HCT116 (cell line): ENCODE data around the gene NMRAL1. TPM values are rescaled to one million over a fixed set of nuclear protein-coding genes. Genes with fewer than 3 reads are reported as not detected.

Experiments
- ATAC-seq: fragments of 200-7000 bp; cut with Tn5 transposase; 2 replicates; pipeline ENCODE4 v1.9.1; 2020; ENCODE audit warnings: mild to moderate bottlenecking, moderate library complexity
- BruUV-seq: library from RNA; stranded (reverse); fragments of 400-500 nt; replicated peaks from 2 replicates; lab custom pipeline; 2021; lab: Mats Ljungman, UMichigan
- CTCF ChIA-PET: fragments of 300-600 bp; sonication (Branson Sonifier 250); formaldehyde crosslinking; loops from one replicate; lab custom pipeline; 2021; ENCODE audit warnings: antibody characterized with exemption; lab: Charles Lee
- POLR2A ChIA-PET: fragments of 300-600, 350-600 bp; sonication (Branson Sonifier 250); formaldehyde crosslinking; loops from one replicate; lab custom pipeline; 2021; ENCODE audit warnings: antibody characterized with exemption; lab: Charles Lee
- RAD21 ChIA-PET, 2 experiments: fragments of 300-600 bp; sonication (Branson Sonifier 250); formaldehyde crosslinking; loops; one replicate each; lab custom pipeline; 2023; ENCODE audit warnings: low total read pairs in 2 of 2; ENCODE audit not compliant: uncharacterized antibody in 2 of 2, unreplicated experiment in 2 of 2, low non-redundant PET in 1 of 2; lab: Charles Lee
- DNase-seq: peaks from one replicate; pipeline ENCODE4 v3.0.0-alpha.2; 2010; ENCODE audit warnings: low read depth, low spot score
- H2AFZ ChIP-seq: fragments of 200-600 bp; shearing (Covaris generic), sonication (generic); 2 replicates; pipeline ENCODE4 v1.6.1; 2017; ENCODE audit warnings: low read depth, mixed run types, mixed read lengths, antibody characterized with exemption, low read length; ENCODE audit not compliant: poor library complexity, severe bottlenecking
- H3K27ac ChIP-seq: 2 replicates; pipeline ENCODE4 v1.5.1; 2012; ENCODE audit warnings: low read depth, low read length
- H3K27me3 ChIP-seq: fragments of 200-600 bp; sonication (generic); 2 replicates; pipeline ENCODE4 v1.6.1; 2016; ENCODE audit warnings: mixed run types, low read length, mixed read lengths; ENCODE audit not compliant: insufficient read depth
- H3K36me3 ChIP-seq, 2 experiments: fragments of 200-500 bp in 1 of 2; fragments of 200-600 bp in 1 of 2; sonication (Bioruptor generic) in 1 of 2; sonication (generic) in 1 of 2; 2 replicates each; pipeline versions ENCODE4 v1.5.1 to v1.6.1; 2014 to 2016; ENCODE audit warnings: low read length in 2 of 2, inconsistent platforms in 1 of 2, mixed read lengths in 1 of 2, mixed run types in 1 of 2; ENCODE audit not compliant: insufficient read depth in 2 of 2, control insufficient read depth in 1 of 2
- H3K4me1 ChIP-seq, 2 experiments: fragments of 200-600 bp in 1 of 2; sonication (generic) in 1 of 2; 2 replicates each; pipeline versions ENCODE4 v1.5.1 to v1.6.1; 2012 to 2017; ENCODE audit warnings: low read length in 2 of 2, inconsistent platforms in 1 of 2, mild to moderate bottlenecking in 1 of 2, mixed read lengths in 1 of 2, mixed run types in 1 of 2, moderate library complexity in 1 of 2; ENCODE audit not compliant: insufficient read depth in 2 of 2, control insufficient read depth in 1 of 2
- H3K4me2 ChIP-seq: fragments of 200-600 bp; sonication (generic); 2 replicates; pipeline ENCODE4 v1.6.1; 2017; ENCODE audit warnings: mixed run types, low read length, mixed read lengths
- H3K4me3 ChIP-seq, 2 experiments: fragments of 200-600 bp in 1 of 2; sonication (generic) in 1 of 2; replicated peaks in 1 of 2; 2 replicates each; pipeline ENCODE4 v1.5.1; 2011 to 2016; ENCODE audit warnings: low read length in 2 of 2, control low read depth in 1 of 2, low read depth in 1 of 2, mild to moderate bottlenecking in 1 of 2, mixed read lengths in 1 of 2, mixed run types in 1 of 2
- H3K79me2 ChIP-seq: fragments of 200-600 bp; sonication (generic); 2 replicates; pipeline ENCODE4 v1.6.1; 2017; ENCODE audit warnings: mild to moderate bottlenecking, mixed run types, low read length, moderate library complexity, mixed read lengths; ENCODE audit not compliant: insufficient read depth
- H3K9ac ChIP-seq: fragments of 200-600 bp; sonication (generic); 2 replicates; pipeline ENCODE4 v1.6.1; 2016; ENCODE audit warnings: low read length, mixed read lengths
- H3K9me2 ChIP-seq: fragments of 200-600 bp; sonication (generic), shearing (Covaris generic); 2 replicates; pipeline ENCODE4 v1.6.1; 2017; ENCODE audit warnings: mixed run types, mild to moderate bottlenecking, moderate library complexity; ENCODE audit not compliant: insufficient read depth
- H3K9me3 ChIP-seq, 2 experiments: fragments of 200-500 bp in 1 of 2; fragments of 200-600 bp in 1 of 2; sonication (Bioruptor generic) in 1 of 2; sonication (generic) in 1 of 2; 2 replicates each; pipeline ENCODE4 v1.6.1; 2014 to 2017; ENCODE audit warnings: low read length in 2 of 2, mixed read lengths in 2 of 2, inconsistent platforms in 1 of 2, low read depth in 1 of 2, mild to moderate bottlenecking in 1 of 2, mixed run types in 1 of 2, moderate library complexity in 1 of 2; ENCODE audit not compliant: control insufficient read depth in 1 of 2, insufficient read depth in 1 of 2
- H4K20me1 ChIP-seq: fragments of 200-600 bp; sonication (generic), shearing (Covaris generic); 2 replicates; pipeline ENCODE4 v1.6.1; 2017; ENCODE audit warnings: mixed run types, mild to moderate bottlenecking, moderate library complexity; ENCODE audit not compliant: insufficient read depth
- CBX3 ChIP-seq: IDR thresholded peaks from 2 replicates; pipeline ENCODE4 v1.6.1; 2012; ENCODE audit warnings: low read depth
- CEBPB ChIP-seq: IDR thresholded peaks from 2 replicates; pipeline ENCODE4 v1.6.1; 2012; ENCODE audit warnings: low read depth
- CTCF ChIP-seq, 3 experiments: fragments of 200-600 bp in 1 of 3; sonication (generic) in 1 of 3; IDR thresholded peaks in 2 of 3; conservative IDR thresholded peaks in 1 of 3; 2 replicates each; pipeline ENCODE4 v1.5.1; 2012 to 2017; ENCODE audit warnings: low read depth in 2 of 3, low read length in 2 of 3, antibody characterized with exemption in 1 of 3, borderline replicate concordance in 1 of 3, control low read depth in 1 of 3, mild to moderate bottlenecking in 1 of 3, mixed read lengths in 1 of 3, mixed run types in 1 of 3, moderate library complexity in 1 of 3; ENCODE audit not compliant: insufficient read depth in 1 of 3
- EGR1 ChIP-seq: IDR thresholded peaks from 2 replicates; pipeline ENCODE4 v1.6.1; 2012; ENCODE audit warnings: low read depth
- ELF1 ChIP-seq: IDR thresholded peaks from 2 replicates; pipeline ENCODE4 v1.6.1; 2012; ENCODE audit warnings: low read depth, borderline replicate concordance
- FOSL1 ChIP-seq: IDR thresholded peaks from 2 replicates; pipeline ENCODE4 v1.6.1; 2012; ENCODE audit warnings: low read depth
- JUND ChIP-seq: IDR thresholded peaks from 2 replicates; pipeline ENCODE4 v1.6.1; 2012
- POLR2A ChIP-seq: IDR thresholded peaks from 2 replicates; pipeline ENCODE4 v1.7.0; 2011; ENCODE audit warnings: borderline replicate concordance; ENCODE audit not compliant: insufficient read depth, insufficient read length; ENCODE audit errors: extremely low read depth
- POLR2AphosphoS5 ChIP-seq: IDR thresholded peaks from 2 replicates; pipeline ENCODE4 v1.6.1; 2011; ENCODE audit warnings: mild to moderate bottlenecking, low read depth, low read length, moderate library complexity
- RAD21 ChIP-seq: IDR thresholded peaks from 2 replicates; pipeline ENCODE4 v1.6.1; 2012; ENCODE audit warnings: low read depth, mild to moderate bottlenecking
- SIN3A ChIP-seq: IDR thresholded peaks from 2 replicates; pipeline ENCODE4 v1.6.1; 2012; ENCODE audit warnings: low read depth
- SRF ChIP-seq: IDR thresholded peaks from 2 replicates; pipeline ENCODE4 v1.6.1; 2012; ENCODE audit warnings: low read depth
- TCF7L2 ChIP-seq: IDR thresholded peaks from 2 replicates; pipeline ENCODE4 v1.7.0; 2011; ENCODE audit warnings: borderline replicate concordance, inconsistent platforms; ENCODE audit not compliant: insufficient read depth, insufficient read length; ENCODE audit errors: extremely low read depth
- YY1 ChIP-seq: IDR thresholded peaks from 2 replicates; pipeline ENCODE4 v1.6.1; 2011; ENCODE audit warnings: low read length, low read depth, moderate library complexity, mild to moderate bottlenecking; ENCODE audit not compliant: insufficient replicate concordance; ENCODE audit errors: extremely low read depth
- ZBTB33 ChIP-seq: IDR thresholded peaks from 2 replicates; pipeline ENCODE4 v1.6.1; 2011; ENCODE audit warnings: mild to moderate bottlenecking, low read length, moderate library complexity; ENCODE audit not compliant: insufficient replicate concordance; ENCODE audit errors: extremely low read depth
- intact Hi-C: fragments of 100-400 bp; cut with micrococcal nuclease; formaldehyde crosslinking; loops from 2 replicates; pipeline ENCODE4 v1.10.0; 2022
- total RNA-seq: library from RNA; stranded (reverse); gene quantifications from one replicate; pipeline ENCODE4 v1.2.1, GENCODE V29; 2021; ENCODE audit not compliant: unreplicated experiment
- TF ChIP-seq, protein P1 (sequence below): IDR thresholded peaks from 2 replicates; pipeline ENCODE4 v1.6.1; 2012
- TF ChIP-seq, protein P2 (sequence below): IDR thresholded peaks from 2 replicates; pipeline ENCODE4 v1.6.1; 2012
- TF ChIP-seq, protein P3 (sequence below): IDR thresholded peaks from 2 replicates; pipeline ENCODE4 v1.6.1; 2012; ENCODE audit warnings: low read depth

Gene NMRAL1
- total RNA-seq, 1 experiment from 2014 or later: 76.7 TPM

DNA sequence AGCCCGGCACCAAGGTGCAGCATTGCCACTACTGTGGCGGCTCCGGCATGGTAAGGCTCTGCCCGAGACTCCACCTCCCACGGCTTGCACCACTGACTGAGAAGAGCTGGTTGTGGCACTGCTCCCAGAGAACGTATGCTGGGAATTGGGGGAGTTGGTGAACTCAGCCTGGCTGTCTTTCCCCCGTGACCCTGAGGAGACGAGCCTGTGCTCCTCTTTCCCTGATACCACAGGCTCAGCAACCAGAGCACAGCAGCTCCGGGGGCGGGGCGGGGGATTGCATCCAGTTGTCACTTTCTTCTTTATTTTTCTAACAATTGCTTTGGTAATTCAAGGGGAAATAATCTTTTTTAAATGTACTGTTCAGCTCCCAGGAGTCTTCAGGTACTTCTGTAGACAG lies 32.1 kb downstream of the NMRAL1 start (continued):
- TF ChIP-seq YY1: no peak
- no peak for TF ChIP-seq POLR2AphosphoS5
- TF ChIP-seq POLR2A: no peak
- TF ChIP-seq ELF1: no peak
- TF ChIP-seq SIN3A: no peak
- TF ChIP-seq FOSL1: no peak
- TF ChIP-seq CBX3: no peak
- no peak for TF ChIP-seq EGR1
- TF ChIP-seq, protein P1, sequence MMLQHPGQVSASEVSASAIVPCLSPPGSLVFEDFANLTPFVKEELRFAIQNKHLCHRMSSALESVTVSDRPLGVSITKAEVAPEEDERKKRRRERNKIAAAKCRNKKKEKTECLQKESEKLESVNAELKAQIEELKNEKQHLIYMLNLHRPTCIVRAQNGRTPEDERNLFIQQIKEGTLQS: no peak
- no peak for TF ChIP-seq RAD21
- no peak for TF ChIP-seq SRF
- TF ChIP-seq, protein P2, sequence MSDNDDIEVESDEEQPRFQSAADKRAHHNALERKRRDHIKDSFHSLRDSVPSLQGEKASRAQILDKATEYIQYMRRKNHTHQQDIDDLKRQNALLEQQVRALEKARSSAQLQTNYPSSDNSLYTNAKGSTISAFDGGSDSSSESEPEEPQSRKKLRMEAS: no peak

- Histone ChIP-seq H2AFZ (no peak overlapping the region), H3K9me3 (no peaks in the 10 kb centered on the region), H3K27me3 (no peaks in the 10 kb centered on the region), H3K79me2 (peaks cover 40% of the 10 kb centered on the region), H3K27ac (no peak overlapping the region), H3K4me3 (no peak overlapping the region), H3K4me1 (no peaks in the 10 kb centered on the region), H3K9ac (no peak overlapping the region), H4K20me1 (no peaks in the 10 kb centered on the region), H3K4me2 (no peak overlapping the region), H3K9me2 (no peaks in the 10 kb centered on the region), H3K36me3 (peaks cover 38 to 60% of the 10 kb centered on the region in 2 experiments)
- no TSS peak for BruUV-seq
- ChIA-PET CTCF (no interaction called here), POLR2A (interaction anchor here (0.9 kb wide), 1 partner anchor 21 kb away, joined by 3 read pairs; no protein-coding TSS in a partner anchor), RAD21 (no interaction called here)
- intact Hi-C loops: no loop called here
- ATAC-seq (no peak), DNase-seq (no peak)
- TF ChIP-seq ELF1: no peak
- TF ChIP-seq, protein P1: no peak
- TF ChIP-seq RAD21: no peak
- TF ChIP-seq ZBTB33: no peak
- TF ChIP-seq EGR1: no peak
- TF ChIP-seq CEBPB: no peak
- TF ChIP-seq CTCF (IDR thresholded peaks at IDR 0.05 in 2 of 3, conservative IDR thresholded peaks at IDR 0.05 in 1 of 3; ENCODE audit: borderline replicate concordance in 1 of 3, insufficient read depth in 1 of 3, low read depth in 2 of 3, low read length in 2 of 3): no peak
- TF ChIP-seq JUND: no peak
- TF ChIP-seq TCF7L2: no peak
- TF ChIP-seq CBX3: no peak
- no peak for TF ChIP-seq POLR2A
- no peak for TF ChIP-seq POLR2AphosphoS5
- no peak for TF ChIP-seq FOSL1
- TF ChIP-seq, protein P3, sequence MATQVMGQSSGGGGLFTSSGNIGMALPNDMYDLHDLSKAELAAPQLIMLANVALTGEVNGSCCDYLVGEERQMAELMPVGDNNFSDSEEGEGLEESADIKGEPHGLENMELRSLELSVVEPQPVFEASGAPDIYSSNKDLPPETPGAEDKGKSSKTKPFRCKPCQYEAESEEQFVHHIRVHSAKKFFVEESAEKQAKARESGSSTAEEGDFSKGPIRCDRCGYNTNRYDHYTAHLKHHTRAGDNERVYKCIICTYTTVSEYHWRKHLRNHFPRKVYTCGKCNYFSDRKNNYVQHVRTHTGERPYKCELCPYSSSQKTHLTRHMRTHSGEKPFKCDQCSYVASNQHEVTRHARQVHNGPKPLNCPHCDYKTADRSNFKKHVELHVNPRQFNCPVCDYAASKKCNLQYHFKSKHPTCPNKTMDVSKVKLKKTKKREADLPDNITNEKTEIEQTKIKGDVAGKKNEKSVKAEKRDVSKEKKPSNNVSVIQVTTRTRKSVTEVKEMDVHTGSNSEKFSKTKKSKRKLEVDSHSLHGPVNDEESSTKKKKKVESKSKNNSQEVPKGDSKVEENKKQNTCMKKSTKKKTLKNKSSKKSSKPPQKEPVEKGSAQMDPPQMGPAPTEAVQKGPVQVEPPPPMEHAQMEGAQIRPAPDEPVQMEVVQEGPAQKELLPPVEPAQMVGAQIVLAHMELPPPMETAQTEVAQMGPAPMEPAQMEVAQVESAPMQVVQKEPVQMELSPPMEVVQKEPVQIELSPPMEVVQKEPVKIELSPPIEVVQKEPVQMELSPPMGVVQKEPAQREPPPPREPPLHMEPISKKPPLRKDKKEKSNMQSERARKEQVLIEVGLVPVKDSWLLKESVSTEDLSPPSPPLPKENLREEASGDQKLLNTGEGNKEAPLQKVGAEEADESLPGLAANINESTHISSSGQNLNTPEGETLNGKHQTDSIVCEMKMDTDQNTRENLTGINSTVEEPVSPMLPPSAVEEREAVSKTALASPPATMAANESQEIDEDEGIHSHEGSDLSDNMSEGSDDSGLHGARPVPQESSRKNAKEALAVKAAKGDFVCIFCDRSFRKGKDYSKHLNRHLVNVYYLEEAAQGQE: no peak
Observed at GRCh38 chr16:4437366-4437765, 37.1 kb downstream of the NMRAL1 start.
